Mesenchymal stem cell (in vitro differentiated cells and primary cell): Measurements from ENCODE around the gene ASMTL. TPM values are rescaled to one million over a fixed set of nuclear protein-coding genes. Genes with fewer than 3 reads are reported as not detected.

Experiments used
- DNase-seq: peaks from one replicate; pipeline ENCODE4 v3.0.0-alpha.2; 2013
- H2AFZ ChIP-seq: one replicate; pipeline ENCODE4 v1.6.1; 2013; ENCODE audit warnings: low read depth, mild to moderate bottlenecking, control low read depth, inconsistent platforms, low read length, moderate library complexity
- H2AK5ac ChIP-seq: 2 replicates; pipeline ENCODE4 v1.6.1; 2013; ENCODE audit warnings: low read length, moderate library complexity, mild to moderate bottlenecking, inconsistent platforms; ENCODE audit not compliant: severe bottlenecking
- H2BK120ac ChIP-seq: one replicate; pipeline ENCODE4 v1.6.1; 2013; ENCODE audit warnings: low read depth, mild to moderate bottlenecking, inconsistent platforms, low read length, moderate library complexity
- H2BK12ac ChIP-seq, 2 experiments: one replicate each; pipeline ENCODE4 v1.6.1; 2013; ENCODE audit warnings: inconsistent platforms in 2 of 2, low read length in 2 of 2, mild to moderate bottlenecking in 2 of 2, moderate library complexity in 2 of 2, control low read depth in 1 of 2
- H2BK15ac ChIP-seq: one replicate; pipeline ENCODE4 v1.6.1; 2013; ENCODE audit warnings: mild to moderate bottlenecking, low read depth, inconsistent platforms; ENCODE audit not compliant: poor library complexity, severe bottlenecking
- H2BK5ac ChIP-seq: 2 replicates; pipeline ENCODE4 v1.6.1; 2013; ENCODE audit warnings: low read depth, mild to moderate bottlenecking, low read length, control low read depth, inconsistent platforms; ENCODE audit not compliant: poor library complexity, severe bottlenecking
- H3K14ac ChIP-seq, 2 experiments: one replicate each; pipeline ENCODE4 v1.6.1; 2013; ENCODE audit warnings: inconsistent platforms in 2 of 2, low read length in 2 of 2, control low read depth in 1 of 2, mild to moderate bottlenecking in 1 of 2, moderate library complexity in 1 of 2
- H3K18ac ChIP-seq, 2 experiments: one replicate each; pipeline ENCODE4 v1.6.1; 2013; ENCODE audit warnings: inconsistent platforms in 2 of 2, low read length in 2 of 2, control low read depth in 1 of 2, low read depth in 1 of 2, mild to moderate bottlenecking in 1 of 2
- H3K23ac ChIP-seq, 2 experiments: one replicate each; pipeline ENCODE4 v1.6.1; 2013; ENCODE audit warnings: inconsistent platforms in 2 of 2, low read length in 2 of 2, mild to moderate bottlenecking in 2 of 2, moderate library complexity in 2 of 2, control low read depth in 1 of 2
- H3K27ac ChIP-seq: 2 replicates; pipeline ENCODE4 v1.5.1; 2013; ENCODE audit warnings: mild to moderate bottlenecking, moderate library complexity, low read length, control low read depth, inconsistent platforms; ENCODE audit not compliant: poor library complexity, severe bottlenecking
- H3K27me3 ChIP-seq, 2 experiments: 2 replicates each; pipeline versions ENCODE4 v1.6.1 to v1.7.0; 2013; ENCODE audit warnings: low read length in 2 of 2, mild to moderate bottlenecking in 2 of 2, moderate library complexity in 2 of 2, control low read depth in 1 of 2, inconsistent platforms in 1 of 2; ENCODE audit not compliant: control insufficient read depth in 1 of 2, insufficient read depth in 1 of 2
- H3K36me3 ChIP-seq, 2 experiments: 2 replicates each; pipeline versions ENCODE4 v1.6.1 to v1.7.0; 2013; ENCODE audit warnings: low read length in 2 of 2, control low read depth in 1 of 2, inconsistent platforms in 1 of 2, low read depth in 1 of 2, mild to moderate bottlenecking in 1 of 2; ENCODE audit not compliant: insufficient read depth in 2 of 2, control insufficient read depth in 1 of 2
- H3K4ac ChIP-seq, 2 experiments: one replicate each; pipeline ENCODE4 v1.6.1; 2013; ENCODE audit warnings: inconsistent platforms in 2 of 2, low read length in 2 of 2, mild to moderate bottlenecking in 2 of 2, moderate library complexity in 2 of 2, control low read depth in 1 of 2, low read depth in 1 of 2
- H3K4me1 ChIP-seq: 2 replicates; pipeline ENCODE4 v1.6.1; 2013; ENCODE audit warnings: low read depth, low read length, control low read depth; ENCODE audit not compliant: control insufficient read depth, insufficient read depth
- H3K4me2 ChIP-seq: 2 replicates; pipeline ENCODE4 v1.6.1; 2013; ENCODE audit warnings: low read length, mild to moderate bottlenecking, inconsistent platforms; ENCODE audit not compliant: poor library complexity, severe bottlenecking
- H3K4me3 ChIP-seq, 2 experiments: 2 replicates each; pipeline versions ENCODE4 v1.5.1 to v1.7.0; 2013; ENCODE audit warnings: low read length in 2 of 2, mild to moderate bottlenecking in 2 of 2, control low read depth in 1 of 2, low read depth in 1 of 2; ENCODE audit not compliant: insufficient read depth in 1 of 2
- H3K79me1 ChIP-seq: replicated peaks from 2 replicates; pipeline ENCODE4 v1.6.1; 2013; ENCODE audit warnings: mild to moderate bottlenecking, control low read depth, low read length, inconsistent platforms; ENCODE audit not compliant: poor library complexity, severe bottlenecking
- H3K9ac ChIP-seq: 2 replicates; pipeline ENCODE4 v1.7.0; 2013; ENCODE audit warnings: mild to moderate bottlenecking, low read length, moderate library complexity
- H3K9me3 ChIP-seq: 2 replicates; pipeline ENCODE4 v1.7.0; 2013; ENCODE audit warnings: mild to moderate bottlenecking, low read length; ENCODE audit not compliant: control insufficient read depth
- H4K8ac ChIP-seq: one replicate; pipeline ENCODE4 v1.6.1; 2013; ENCODE audit warnings: inconsistent platforms, mild to moderate bottlenecking, low read length, moderate library complexity
- H4K91ac ChIP-seq: one replicate; pipeline ENCODE4 v1.6.1; 2013; ENCODE audit warnings: mild to moderate bottlenecking, low read length, inconsistent platforms
- WGBS: methylation state at CpG from one replicate; pipeline ENCODE4 v1.1.7; 2013; ENCODE audit warnings: mixed read lengths; 5-methylcytosine and 5-hydroxymethylcytosine counted together
- polyA plus RNA-seq, 2 experiments: library from polyadenylated mRNA; stranded (reverse); fragments of 200-250 nt; gene quantifications; one replicate each; pipeline ENCODE4 v1.2.3, GENCODE V29; 2013

Gene ASMTL
- 21.6 TPM for polyA plus RNA-seq (2013, experiment 1 of 2)
- polyA plus RNA-seq (2013, experiment 2 of 2), result 21.5 TPM

GRCh38 chrX:1452516-1453394 is at the start of gene ASMTL:
TSS of gene ASMTL (minus strand) at chrX:1452909. CDS start at chrX:1452840, 69 bp downstream.
- Histone ChIP-seq H3K27me3 (peaks cover 6 to 15% of the 10 kb centered on the region in 2 experiments), H3K79me1 (peaks cover 34% of the 10 kb centered on the region), H4K8ac (peak within 1 kb of the TSS; percentile 94), H2BK15ac (no peak within 1 kb of the TSS), H3K4me2 (peak within 1 kb of the TSS; percentile 95), H3K4me3 (peak within 1 kb of the TSS; percentile 88 to 98), H3K4ac (peak within 1 kb of the TSS; percentile 78 to 98), H3K23ac (peak within 1 kb of the TSS in 1 of 2 experiments; percentile 99), H2BK12ac (peak within 1 kb of the TSS in 1 of 2 experiments; percentile 84), H3K9ac (peak within 1 kb of the TSS; percentile 93), H3K27ac (peak within 1 kb of the TSS; percentile 98), H3K9me3 (no peaks in the 10 kb centered on the region), H3K36me3 (peaks cover 5 to 8% of the 10 kb centered on the region in 2 experiments), H2AK5ac (no peak within 1 kb of the TSS), H2BK120ac (peak within 1 kb of the TSS; percentile 59), H2BK5ac (no peak within 1 kb of the TSS), H4K91ac (peak within 1 kb of the TSS; percentile 89), H3K18ac (peak within 1 kb of the TSS; percentile 84 to 97), H3K14ac (peak within 1 kb of the TSS in 1 of 2 experiments; percentile 99), H3K4me1 (peaks cover 19% of the 10 kb centered on the region), H2AFZ (peak within 1 kb of the TSS; percentile 98)
- under 1% methylated on average over 56 of the region's 76 CpGs for WGBS
- peak; percentile 97 for DNase-seq

DNA sequence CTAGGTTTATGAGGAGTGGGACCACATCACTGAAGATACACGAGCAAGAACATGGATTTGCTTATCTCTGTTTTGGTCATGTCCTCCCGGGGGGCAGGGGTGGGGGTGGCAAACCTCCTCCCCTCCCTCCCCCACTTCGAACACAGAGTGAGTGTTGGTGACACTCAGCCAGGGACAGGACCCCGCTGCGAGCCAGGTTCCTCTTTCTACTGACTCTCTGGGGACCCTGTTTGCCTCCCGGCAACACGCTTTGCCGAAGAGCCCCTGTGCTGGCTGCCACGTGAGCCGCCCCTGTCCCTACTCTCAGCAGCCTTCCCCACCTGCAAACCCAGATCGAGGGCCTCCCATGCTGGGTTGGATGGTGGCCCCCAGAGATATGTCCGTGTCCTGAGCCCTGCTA is 49.5 kb upstream of the ASMTL start:
- Histone ChIP-seq H3K27me3 (no peaks in the 10 kb centered on the region), H2BK15ac (no peak overlapping the region), H3K9me3 (no peaks in the 10 kb centered on the region), H3K4ac (no peak overlapping the region), H2BK120ac (no peak overlapping the region), H3K14ac (no peak overlapping the region), H3K36me3 (no peaks in the 10 kb centered on the region), H2BK5ac (no peak overlapping the region), H3K79me1 (no peaks in the 10 kb centered on the region), H3K23ac (no peak overlapping the region), H4K8ac (no peak overlapping the region), H3K18ac (no peak overlapping the region), H3K27ac (no peak overlapping the region), H3K4me1 (no peaks in the 10 kb centered on the region), H2AK5ac (no peak overlapping the region), H4K91ac (no peak overlapping the region), H3K9ac (no peak overlapping the region), H3K4me3 (no peak overlapping the region), H2BK12ac (no peak overlapping the region), H2AFZ (no peak overlapping the region), H3K4me2 (no peak overlapping the region)
- no peak for DNase-seq
- WGBS, result 89% methylated on average over 10 of the region's 12 CpGs

- Histone ChIP-seq H2AFZ (no peak overlapping the region), H3K9me3 (no peaks in the 10 kb centered on the region), H2BK5ac (no peak overlapping the region), H4K91ac (no peak overlapping the region), H3K4me2 (no peak overlapping the region), H3K4me3 (no peak overlapping the region), H3K27me3 (peaks cover 0 to 4% of the 10 kb centered on the region in 2 experiments), H3K9ac (no peak overlapping the region), H3K18ac (no peak overlapping the region), H2AK5ac (no peak overlapping the region), H2BK15ac (no peak overlapping the region), H3K4me1 (no peaks in the 10 kb centered on the region), H2BK120ac (no peak overlapping the region), H3K36me3 (no peaks in the 10 kb centered on the region), H3K27ac (no peak overlapping the region), H3K23ac (no peak overlapping the region), H4K8ac (no peak overlapping the region), H3K4ac (no peak overlapping the region), H3K79me1 (no peaks in the 10 kb centered on the region), H3K14ac (no peak overlapping the region), H2BK12ac (no peak overlapping the region)
- WGBS, result 93% methylated on average over 22 of the region's 23 CpGs
- no peak for DNase-seq
Measured at GRCh38 chrX:1500701-1501624, 48.3 kb upstream of the ASMTL start.
